Prostate gland (tissue), 2 donors: ENCODE data around the gene MTX3. TPM values are rescaled to one million over a fixed set of nuclear protein-coding genes. Genes with fewer than 3 reads are reported as not detected.

Experiments used
- DNase-seq: peaks from one replicate; pipeline ENCODE4 v3.0.0-alpha.2; 2019; ENCODE audit warnings: low spot score
- H3K27ac ChIP-seq, 2 donors: fragments of 200-600 bp; sonication (generic); 2 replicates each; pipeline ENCODE4 v1.5.1; 2017 to 2019
- H3K27me3 ChIP-seq: fragments of 200-600 bp; sonication (generic); replicated peaks from 2 replicates; pipeline ENCODE4 v1.5.1; 2019; ENCODE audit not compliant: insufficient read depth
- H3K36me3 ChIP-seq, 2 donors: fragments of 200-600 bp; sonication (generic); 1 replicate in 1 of 2; 2 replicates in 1 of 2; pipeline versions ENCODE4 v1.5.1 to v1.8.1; 2017 to 2019
- H3K4me1 ChIP-seq: fragments of 200-600 bp; sonication (generic); replicated peaks from 2 replicates; pipeline ENCODE4 v1.5.1; 2019
- H3K4me3 ChIP-seq, 2 donors: fragments of 200-600 bp; sonication (generic); 2 replicates each; pipeline ENCODE4 v1.5.1; 2017 to 2019
- H3K9me3 ChIP-seq: fragments of 200-600 bp; sonication (generic); 2 replicates; pipeline ENCODE4 v1.5.1; 2017
- POLR2A ChIP-seq: fragments of 450-650 bp; IDR thresholded peaks from one replicate; pipeline ENCODE4 v1.6.1; 2016; ENCODE audit warnings: antibody characterized with exemption, mild to moderate bottlenecking
- POLR2AphosphoS5 ChIP-seq: sonication (generic); formaldehyde crosslinking; IDR thresholded peaks from one replicate; pipeline ENCODE4 v1.6.1; 2017; ENCODE audit warnings: antibody characterized with exemption
- WGBS: methylation state at CpG from one replicate; pipeline ENCODE4 v1.1.5; 2018; 5-methylcytosine and 5-hydroxymethylcytosine counted together
- intact Hi-C: fragments of 100-400 bp; cut with DNase I; formaldehyde crosslinking; loops from one replicate; pipeline ENCODE4 v1.14.2; 2022
- total RNA-seq, 2 donors: library from RNA; depleted of rRNA; stranded (reverse); fragments of >200 nt; gene quantifications; one replicate each; pipeline ENCODE4 v1.1.0, GENCODE V29; 2016
- TF ChIP-seq, protein P1 (sequence below), 4 experiments: fragments of 200-600 bp in 2 of 4; fragments of 450-650 bp in 2 of 4; sonication (generic) in 2 of 4; IDR thresholded peaks; 1 replicate in 3 of 4; 2 replicates in 1 of 4; pipeline ENCODE4 v1.5.1; 2016 to 2019; ENCODE audit warnings: antibody characterized with exemption in 4 of 4, mild to moderate bottlenecking in 2 of 4, moderate library complexity in 2 of 4

The MTX3 gene
- total RNA-seq, 2 donors from 2014 or later = 16.0 to 16.5 TPM

DNA sequence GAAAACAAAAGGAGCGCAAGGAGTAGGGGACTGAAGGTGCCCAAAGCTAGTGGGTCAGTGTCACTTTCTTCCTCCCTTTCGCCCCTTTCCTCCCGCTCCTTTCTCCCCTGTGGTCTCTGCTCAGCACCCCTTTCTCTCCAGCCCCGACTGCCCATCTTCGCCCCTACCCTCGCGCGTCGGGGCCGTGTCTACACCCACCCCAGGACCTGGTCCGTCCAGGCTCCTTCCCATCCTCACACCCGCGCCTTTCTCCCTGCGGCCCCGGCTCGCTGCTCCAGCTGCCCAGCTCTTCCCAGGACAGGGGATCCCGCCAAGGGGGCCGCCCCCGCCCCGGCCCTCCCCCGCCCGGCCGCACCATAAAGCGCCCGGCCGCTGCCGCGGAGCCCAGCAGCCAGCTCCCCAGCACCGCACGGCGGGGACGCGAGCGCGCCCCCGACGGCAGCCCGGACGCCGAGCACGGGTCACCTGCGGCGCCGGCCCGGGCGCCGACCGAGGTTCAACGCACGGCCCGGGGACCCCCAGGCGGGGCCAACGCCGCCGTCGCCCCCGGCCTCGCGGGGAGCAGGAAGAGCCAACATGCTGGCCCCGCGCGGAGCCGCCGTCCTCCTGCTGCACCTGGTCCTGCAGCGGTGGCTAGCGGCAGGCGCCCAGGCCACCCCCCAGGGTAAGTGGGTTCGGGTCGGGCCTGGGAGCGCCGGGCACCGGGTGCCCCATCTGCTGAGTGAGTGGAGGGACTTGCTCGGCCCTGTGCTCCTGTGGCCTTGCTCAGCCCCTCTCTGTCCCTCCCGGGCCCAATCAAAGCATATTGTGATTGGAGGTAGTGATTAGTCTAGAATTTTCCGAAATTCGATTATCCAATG lies 44.1 kb upstream of the MTX3 start, which contains the start of gene THBS4:
THBS4 (plus strand) TSS at position 387 of the 860 bp plus-strand sequence; CDS start at position 577, 190 bp downstream.
- no peaks in the 10 kb centered on the region for H3K27me3 ChIP-seq
- H3K27ac ChIP-seq = no peak within 1 kb of the TSS
- no peaks in the 10 kb centered on the region for H3K9me3 ChIP-seq
- H3K36me3 ChIP-seq = no peaks in the 10 kb centered on the region
- WGBS = 9% methylated on average over 39 of the region's 76 CpGs
- no peaks in the 10 kb centered on the region for H3K4me1 ChIP-seq
- intact Hi-C loops = no loop called here
- H3K4me3 ChIP-seq = peak within 1 kb of the TSS; percentile 12 to 29
- DNase-seq = no peak
- TF ChIP-seq POLR2A (no peak), POLR2AphosphoS5 (no peak)
- TF ChIP-seq, protein P1, sequence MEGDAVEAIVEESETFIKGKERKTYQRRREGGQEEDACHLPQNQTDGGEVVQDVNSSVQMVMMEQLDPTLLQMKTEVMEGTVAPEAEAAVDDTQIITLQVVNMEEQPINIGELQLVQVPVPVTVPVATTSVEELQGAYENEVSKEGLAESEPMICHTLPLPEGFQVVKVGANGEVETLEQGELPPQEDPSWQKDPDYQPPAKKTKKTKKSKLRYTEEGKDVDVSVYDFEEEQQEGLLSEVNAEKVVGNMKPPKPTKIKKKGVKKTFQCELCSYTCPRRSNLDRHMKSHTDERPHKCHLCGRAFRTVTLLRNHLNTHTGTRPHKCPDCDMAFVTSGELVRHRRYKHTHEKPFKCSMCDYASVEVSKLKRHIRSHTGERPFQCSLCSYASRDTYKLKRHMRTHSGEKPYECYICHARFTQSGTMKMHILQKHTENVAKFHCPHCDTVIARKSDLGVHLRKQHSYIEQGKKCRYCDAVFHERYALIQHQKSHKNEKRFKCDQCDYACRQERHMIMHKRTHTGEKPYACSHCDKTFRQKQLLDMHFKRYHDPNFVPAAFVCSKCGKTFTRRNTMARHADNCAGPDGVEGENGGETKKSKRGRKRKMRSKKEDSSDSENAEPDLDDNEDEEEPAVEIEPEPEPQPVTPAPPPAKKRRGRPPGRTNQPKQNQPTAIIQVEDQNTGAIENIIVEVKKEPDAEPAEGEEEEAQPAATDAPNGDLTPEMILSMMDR (IDR thresholded peaks at IDR 0.05) = no peak

GRCh38 chr5:80034559-80034958 lies 43.5 kb upstream of the MTX3 start:
- intact Hi-C loops = no loop called here
- Histone ChIP-seq H3K4me1 (no peaks in the 10 kb centered on the region), H3K27me3 (no peaks in the 10 kb centered on the region), H3K27ac (no peak overlapping the region), H3K36me3 (no peaks in the 10 kb centered on the region), H3K9me3 (no peaks in the 10 kb centered on the region), H3K4me3 (peak overlapping the region in 1 of 2 donors; percentile 29)
- DNase-seq = no peak
- TF ChIP-seq POLR2AphosphoS5 (no peak), POLR2A (no peak)
- TF ChIP-seq, protein P1 (IDR thresholded peaks at IDR 0.05) = no peak
- WGBS = 39% methylated on average over 8 of the region's 8 CpGs

DNA sequence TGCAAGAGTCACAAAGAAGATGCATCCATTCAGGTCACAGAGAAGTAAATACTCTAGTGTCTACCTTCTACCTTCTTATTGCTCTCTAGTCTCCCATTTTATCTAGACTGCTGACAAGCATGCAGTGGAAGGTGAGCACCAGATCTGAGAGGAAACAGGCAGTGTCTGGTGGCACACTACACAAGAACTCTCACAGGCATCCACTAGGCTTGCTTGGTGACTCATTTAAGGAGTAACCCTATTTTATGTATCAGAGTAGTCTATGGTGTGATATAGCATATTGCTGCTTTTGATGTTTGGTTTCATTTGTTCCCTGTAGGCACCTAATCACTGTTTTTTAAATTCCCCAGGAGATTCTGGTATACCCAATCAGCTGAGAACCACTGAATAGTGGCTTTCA lies 42.5 kb upstream of the MTX3 start:
- H3K9me3 ChIP-seq = no peaks in the 10 kb centered on the region
- no peaks in the 10 kb centered on the region for H3K4me1 ChIP-seq
- intact Hi-C loops = no loop called here
- H3K27me3 ChIP-seq = no peaks in the 10 kb centered on the region
- TF ChIP-seq POLR2A (no peak), POLR2AphosphoS5 (no peak)
- TF ChIP-seq, protein P1 (IDR thresholded peaks at IDR 0.05) = no peak
- no peak for DNase-seq
- no peak overlapping the region for H3K27ac ChIP-seq
- no peaks in the 10 kb centered on the region for H3K36me3 ChIP-seq
- H3K4me3 ChIP-seq = no peak overlapping the region

DNA sequence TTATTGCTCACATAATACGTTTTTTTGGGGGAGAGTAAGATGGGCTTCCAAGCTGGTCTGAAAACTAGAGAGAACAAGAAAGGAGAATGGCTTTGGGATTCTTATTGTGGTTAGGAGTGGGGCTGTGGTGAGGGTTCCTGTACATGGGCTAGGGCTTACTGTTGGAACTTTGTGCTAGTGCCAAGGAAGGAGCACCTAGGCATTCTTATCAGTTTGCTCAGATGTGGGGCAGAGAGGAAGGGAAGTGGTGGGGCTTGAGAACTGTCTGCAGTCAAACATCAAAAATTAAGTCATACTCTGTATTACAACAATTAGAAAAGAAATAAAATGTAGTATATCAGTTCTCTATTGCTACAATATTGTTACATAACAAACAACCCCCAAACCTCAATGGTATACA lies 40.0 kb upstream of the MTX3 start:
- H3K4me1 ChIP-seq = no peaks in the 10 kb centered on the region
- no peak overlapping the region for H3K4me3 ChIP-seq
- intact Hi-C loops = no loop called here
- no peaks in the 10 kb centered on the region for H3K36me3 ChIP-seq
- H3K27ac ChIP-seq = no peak overlapping the region
- DNase-seq = no peak
- H3K27me3 ChIP-seq = no peaks in the 10 kb centered on the region
- 71% methylated on average over 1 of the region's 1 CpG for WGBS
- TF ChIP-seq, protein P1 (IDR thresholded peaks at IDR 0.05) = no peak
- TF ChIP-seq POLR2A (no peak), POLR2AphosphoS5 (no peak)
- no peaks in the 10 kb centered on the region for H3K9me3 ChIP-seq

DNA sequence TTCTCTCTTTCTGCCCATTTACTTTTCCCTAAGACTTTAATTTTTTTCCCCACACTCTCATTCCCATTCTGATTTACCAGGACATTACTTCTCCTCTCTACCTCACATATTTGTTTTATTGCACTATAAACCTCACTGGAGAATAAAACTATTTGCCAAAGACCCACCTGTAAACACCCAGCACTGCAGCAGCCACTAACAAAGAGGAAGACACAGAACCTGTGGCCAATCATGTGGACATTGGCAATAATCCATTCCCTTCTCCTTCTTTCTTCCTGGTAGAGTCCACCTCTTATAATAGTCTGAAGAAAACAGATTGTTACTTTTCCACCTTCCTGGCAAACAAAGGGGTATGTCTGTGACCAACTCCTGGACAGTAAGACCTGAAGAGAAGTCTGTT lies 35.8 kb upstream of the MTX3 start:
- Histone ChIP-seq H3K4me3 (no peak overlapping the region), H3K4me1 (no peaks in the 10 kb centered on the region)

More for the DNA sequence above, 35.8 kb upstream of the MTX3 start:
- peak overlapping the region in 1 of 2 donors; percentile 14 for H3K27ac ChIP-seq
- no peaks in the 10 kb centered on the region for H3K36me3 ChIP-seq
- no peaks in the 10 kb centered on the region for H3K9me3 ChIP-seq
- no peaks in the 10 kb centered on the region for H3K27me3 ChIP-seq
- TF ChIP-seq, protein P1 (IDR thresholded peaks at IDR 0.05) = no peak
- TF ChIP-seq POLR2AphosphoS5 = peak; percentile 69
- intact Hi-C loops = no loop called here
- peak; percentile 32 for DNase-seq
